GM19397 (cell line): ENCODE results near the gene PIGZ.
"Not testable (repeated sequence)": the region's sequence is repeated elsewhere in the genome, so short reads cannot be mapped to it uniquely, and the experiment has no call there.

Source experiments
- ATAC-seq: cut with Tn5 transposase; IDR thresholded peaks from one replicate; pipeline ENCODE4 v1.9.1; 2021; ENCODE audit warnings: mild to moderate bottlenecking, moderate library complexity; ENCODE audit not compliant: unreplicated experiment

Gene PIGZ

DNA sequence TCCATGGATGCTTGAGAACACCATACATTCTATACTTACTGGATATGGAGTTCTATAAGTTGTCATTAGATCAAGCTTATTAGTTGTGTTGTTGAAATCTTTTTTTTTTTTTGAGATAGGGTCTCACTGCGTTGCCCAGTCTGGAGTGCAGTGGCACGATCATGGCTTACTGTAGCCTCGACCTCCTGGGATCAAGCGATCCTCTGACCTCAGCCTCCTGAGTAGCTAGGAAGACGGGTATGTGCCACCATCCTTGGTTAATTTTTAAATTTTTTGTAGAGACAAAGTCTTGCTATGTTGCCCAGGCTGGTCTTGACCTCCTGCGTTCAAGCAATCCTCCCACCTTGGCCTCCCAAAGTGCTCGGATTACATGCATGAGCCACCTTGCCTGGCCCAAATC, 13.8 kb downstream of the PIGZ start:
- no peak for ATAC-seq

DNA sequence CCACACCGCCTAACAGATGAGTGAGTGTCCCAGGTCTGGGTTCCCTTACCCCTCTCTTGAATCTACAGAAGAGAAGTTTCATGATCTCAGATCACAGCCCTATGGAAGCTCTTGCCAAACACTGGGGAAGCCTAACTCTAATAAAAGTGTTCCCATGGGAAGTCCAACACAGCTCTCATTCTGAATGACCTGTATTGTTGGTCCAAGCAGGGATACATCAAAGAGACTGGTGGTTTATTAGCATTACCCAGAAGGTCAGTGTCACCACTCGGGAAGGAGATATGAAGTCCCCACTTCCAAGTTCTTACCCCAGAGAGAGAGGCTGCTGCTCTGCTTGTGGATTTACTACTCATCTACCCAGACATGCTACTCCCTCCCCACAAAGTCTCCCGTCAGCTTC, 17.3 kb downstream of the PIGZ start:
- ATAC-seq: no peak

- no peak for ATAC-seq
Measured at GRCh38 chr3:196949750-196950149, 18.9 kb downstream of the PIGZ start.

- ATAC-seq: no peak
Measured at GRCh38 chr3:196949285-196949619, 19.4 kb downstream of the PIGZ start.

- ATAC-seq: no peak
Measured at GRCh38 chr3:196948442-196949284, 20.0 kb downstream of the PIGZ start.

DNA sequence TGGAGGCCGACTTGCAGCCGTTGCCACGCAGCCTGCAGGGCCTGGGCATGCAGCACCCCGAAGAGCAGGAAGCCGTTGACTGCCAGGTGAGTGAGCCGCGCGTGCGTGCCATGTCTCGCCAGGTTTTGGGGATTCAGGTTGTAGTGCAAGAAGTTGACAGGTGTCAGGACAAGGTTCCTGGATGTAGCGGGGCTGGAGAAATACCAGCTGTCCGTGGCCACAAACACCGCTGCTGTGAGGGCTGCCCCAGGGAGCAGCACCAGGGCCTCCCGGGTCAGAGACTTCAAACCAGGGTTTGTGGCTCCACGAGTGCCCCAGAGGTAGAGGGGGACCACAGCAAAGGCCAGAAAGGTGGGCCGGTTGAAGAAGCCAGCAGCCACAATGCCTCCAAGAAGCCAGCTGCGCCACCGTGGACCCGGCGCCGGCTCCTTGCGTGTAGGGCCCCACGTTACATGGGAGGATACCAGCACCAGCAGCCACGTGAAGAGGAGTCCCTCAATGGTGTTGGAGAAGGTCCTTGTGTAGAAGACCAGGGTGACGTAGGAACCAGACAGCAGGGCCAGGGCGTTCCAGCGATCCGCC, 20.7 kb downstream of the PIGZ start:
- ATAC-seq: no peak

DNA sequence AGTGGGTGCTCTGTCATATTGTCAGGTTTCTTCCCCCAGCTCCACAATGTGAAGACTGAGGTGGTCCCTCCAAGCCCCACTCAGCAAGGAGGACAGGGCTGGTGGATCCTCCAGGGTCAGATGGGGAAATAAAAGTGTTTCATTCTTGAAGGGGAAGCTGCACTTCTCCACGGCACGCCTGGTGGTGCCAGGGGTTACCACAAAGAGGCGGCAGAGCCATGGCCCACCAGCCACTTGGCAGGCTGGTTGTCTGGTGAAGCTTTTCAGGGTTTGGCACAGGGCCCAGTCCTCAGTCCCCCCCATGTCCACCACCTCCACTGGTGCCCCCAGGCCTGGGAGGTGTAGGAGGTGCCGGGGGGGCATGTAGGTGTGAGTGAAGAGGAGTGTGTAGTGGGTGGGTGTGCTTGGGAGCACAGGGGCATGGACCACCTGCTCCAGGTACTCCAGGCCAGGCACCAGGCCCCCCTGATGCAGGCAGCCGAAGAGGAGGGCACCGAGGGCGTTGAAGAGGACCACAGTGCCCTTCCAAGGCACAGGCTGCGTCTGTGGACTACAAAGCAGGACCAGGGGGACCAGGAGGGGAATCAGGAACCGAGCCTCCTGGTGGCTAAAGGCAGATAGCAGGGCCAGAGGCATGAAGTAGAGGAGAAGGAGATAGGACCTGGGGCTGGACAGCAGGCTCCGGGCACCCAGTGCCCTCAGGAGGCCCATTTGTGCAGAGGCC, 21.3 kb downstream of the PIGZ start:
- no peak for ATAC-seq

- ATAC-seq: not testable (repeated sequence)
Measured at GRCh38 chr3:196944037-196944790, 24.4 kb downstream of the PIGZ start.

- ATAC-seq: peak; percentile 16
Measured at GRCh38 chr3:196942915-196943277, 25.7 kb downstream of the PIGZ start.

DNA sequence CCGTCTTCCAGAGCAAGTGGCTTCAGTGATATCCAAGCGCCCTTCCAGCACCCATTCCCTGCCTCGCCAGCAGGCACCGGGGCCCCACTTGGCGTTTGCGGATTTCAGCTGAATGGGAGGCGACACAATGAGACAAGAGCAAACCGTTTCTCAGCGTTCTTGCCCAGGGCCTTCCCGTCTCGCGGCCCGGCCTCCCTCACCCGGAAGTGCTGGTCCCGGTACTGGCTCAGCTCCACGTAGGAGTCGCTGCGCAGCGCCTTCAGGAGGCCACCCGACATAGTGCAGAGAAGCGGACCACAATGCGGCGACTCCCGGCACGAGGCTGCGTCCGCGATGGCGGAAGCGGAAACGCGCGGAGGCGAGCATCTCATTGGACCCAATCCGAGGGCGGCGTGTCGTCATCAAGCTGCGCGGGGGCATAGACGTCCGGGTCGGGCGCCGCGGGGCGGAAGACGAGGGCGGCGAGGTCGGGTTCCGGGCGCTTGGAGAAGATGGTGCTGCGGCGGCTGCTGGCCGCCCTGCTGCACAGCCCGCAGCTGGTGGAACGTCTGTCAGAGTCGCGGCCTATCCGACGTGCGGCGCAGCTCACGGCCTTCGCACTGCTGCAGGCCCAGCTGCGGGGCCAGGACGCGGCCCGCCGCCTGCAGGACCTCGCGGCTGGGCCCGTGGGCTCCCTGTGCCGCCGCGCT, 26.3 kb downstream of the PIGZ start, which contains the start of gene NCBP2:
NCBP2 (minus strand) TSS at position 303 of the 689 bp plus-strand sequence; CDS start at position 278, 25 bp downstream.
- peak; percentile 90 for ATAC-seq

- ATAC-seq: peak; percentile 13
Measured at GRCh38 chr3:196941729-196942225, 26.9 kb downstream of the PIGZ start.

DNA sequence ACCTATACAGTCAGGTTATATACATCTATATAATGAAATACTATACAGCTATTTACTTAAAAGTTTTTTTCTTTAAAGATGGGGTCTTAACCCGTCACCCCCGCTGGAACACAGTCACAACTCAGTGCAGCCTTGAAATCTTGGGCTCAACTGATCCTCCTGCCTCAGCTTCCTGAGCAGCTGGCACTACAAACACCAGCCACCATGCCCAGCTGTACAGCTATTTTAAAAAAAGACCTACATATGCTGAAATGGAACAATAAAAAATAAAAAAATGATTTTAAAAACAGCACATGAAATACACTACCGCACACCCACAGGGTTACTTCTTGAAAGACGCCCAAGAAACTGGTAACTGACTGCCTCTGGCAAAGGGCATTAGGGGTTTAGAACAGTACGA, 30.1 kb downstream of the PIGZ start:
- ATAC-seq: no peak

DNA sequence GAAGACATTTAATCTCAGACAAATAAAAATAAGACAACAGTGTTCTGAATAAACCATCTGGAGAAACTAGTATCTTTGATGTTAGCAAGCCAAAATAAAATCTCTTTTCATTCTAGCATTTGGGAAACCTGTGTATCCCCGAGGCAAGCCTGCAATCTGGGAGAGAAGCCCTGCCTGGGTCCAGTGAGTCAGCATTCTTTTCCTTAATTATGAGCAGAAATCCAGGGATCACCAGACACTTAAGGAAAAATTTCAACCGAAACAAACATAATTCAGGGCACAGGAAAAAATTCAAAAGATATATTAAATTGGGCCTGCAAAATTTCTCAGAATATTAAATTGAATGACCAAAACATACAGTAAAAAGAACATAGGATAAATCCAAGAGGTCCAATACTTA, 30.5 kb downstream of the PIGZ start:
- ATAC-seq: no peak

DNA sequence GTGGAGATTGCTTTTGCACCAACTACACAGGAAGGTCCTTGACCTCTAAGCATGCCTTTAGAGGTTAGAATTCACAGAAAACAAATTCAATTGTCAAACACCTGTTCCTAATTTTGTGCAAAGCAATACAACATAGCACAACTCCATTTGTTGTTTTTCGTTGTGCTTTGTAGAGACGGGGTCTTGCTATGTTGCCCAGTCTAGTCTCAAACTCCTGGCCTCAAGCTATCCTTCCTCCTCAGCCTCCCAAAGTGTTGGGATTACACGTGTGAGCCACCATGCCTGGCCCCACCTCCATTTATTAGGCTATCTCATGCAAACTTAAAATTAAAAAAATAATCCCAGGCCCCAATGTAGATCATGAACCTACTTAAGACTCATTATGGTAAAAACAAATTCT, 32.3 kb downstream of the PIGZ start:
- no peak for ATAC-seq

DNA sequence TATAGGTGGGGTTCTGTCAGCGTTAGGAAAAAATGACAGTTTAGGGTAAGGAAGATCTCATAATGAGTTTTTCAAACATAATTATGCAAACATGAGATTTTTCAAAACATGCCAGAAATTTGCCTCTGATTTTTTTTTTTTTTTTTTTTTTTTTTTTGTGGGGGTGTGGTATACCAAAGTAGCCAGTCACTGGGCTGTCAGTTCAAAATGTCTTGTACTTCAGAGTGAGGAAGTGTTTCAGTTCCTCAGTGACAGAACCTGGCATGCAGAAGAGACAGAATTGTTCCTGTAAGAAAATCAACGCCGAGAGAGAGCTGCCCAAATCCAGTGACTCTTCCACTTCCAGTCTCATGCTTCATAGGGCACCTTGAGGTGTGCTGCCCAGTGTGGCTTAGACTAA, 36.0 kb downstream of the PIGZ start:
- ATAC-seq: no peak

DNA sequence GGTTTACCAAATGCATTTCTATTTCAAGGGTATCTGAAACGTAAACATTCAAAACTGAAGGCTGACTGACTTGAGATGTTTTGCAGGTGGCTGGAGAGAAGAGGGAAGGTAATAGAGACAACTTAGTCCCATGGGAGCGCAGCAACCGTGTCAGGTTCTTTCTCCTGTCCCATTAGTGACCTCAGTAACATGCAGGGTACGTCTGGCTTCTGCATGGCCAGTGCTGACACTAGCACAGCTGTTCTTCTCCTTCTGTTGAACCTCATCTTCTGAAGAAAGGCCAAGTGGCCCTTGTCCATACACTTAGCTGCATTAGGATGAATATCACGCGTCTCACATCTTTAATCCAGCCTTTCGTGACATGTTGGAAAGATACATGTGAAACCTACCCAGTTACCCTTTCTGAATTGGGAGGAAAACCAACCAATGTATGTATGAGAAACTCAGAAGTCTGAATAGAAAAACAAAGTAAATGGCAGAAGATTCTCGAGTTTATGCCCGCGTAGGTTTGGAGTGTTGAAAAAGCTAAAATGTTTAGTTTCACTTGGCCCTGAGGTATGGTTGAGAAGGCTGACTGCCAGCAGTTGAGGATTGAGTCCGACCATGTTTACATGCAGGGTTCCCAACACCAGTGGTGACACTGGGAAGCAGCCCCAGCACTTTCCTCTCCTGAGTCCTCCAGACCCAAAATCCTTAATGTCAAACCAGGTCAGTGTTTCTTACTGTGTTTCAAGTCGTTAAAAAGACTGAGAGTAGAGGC, 36.6 kb downstream of the PIGZ start:
- no peak for ATAC-seq

GRCh38 chr3:196931157-196931556, 37.5 kb downstream of the PIGZ start:
- no peak for ATAC-seq

GRCh38 chr3:196927571-196928453, 40.8 kb downstream of the PIGZ start:
- no peak for ATAC-seq

DNA sequence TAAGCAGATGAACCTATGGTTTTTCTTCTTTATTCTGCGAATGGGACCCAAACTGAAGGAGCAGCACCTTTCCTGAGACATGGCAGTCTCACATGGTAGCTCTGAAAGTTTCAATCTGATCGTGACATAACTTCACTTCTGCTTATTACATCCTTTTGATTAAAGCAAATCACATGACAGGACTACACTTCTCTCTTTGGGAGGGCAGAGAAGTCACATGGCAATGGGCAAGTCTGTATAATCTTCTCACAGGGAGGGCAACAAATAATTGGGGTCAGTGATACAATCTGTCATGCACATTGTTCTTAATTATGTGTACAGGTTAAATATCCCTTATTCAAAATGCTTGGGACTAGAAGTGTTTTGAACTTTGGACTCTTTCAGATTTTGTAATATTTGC, 47.9 kb downstream of the PIGZ start:
- no peak for ATAC-seq
